ENCODE data around the gene KCND3. TPM values are rescaled to one million over a fixed set of nuclear protein-coding genes. Genes with fewer than 3 reads are reported as not detected.

Gene KCND3
- total RNA-seq, 4 donors from 2014 or later = 1.8 to 5.3 (median 4.2) TPM

GRCh38 chr1:111737216-111738132 is 252.0 kb downstream of the KCND3 start:
- Histone ChIP-seq H3K4me3 (replicated peaks in 1 of 3) (peak overlapping the region in 1 of 3 donors; percentile 64), H3K27ac (peak overlapping the region in 2 of 3 donors; percentile 96 to 97), H3K36me3 (no peaks in the 10 kb centered on the region), H3K9me3 (no peaks in the 10 kb centered on the region), H3K4me1 (peaks cover 9 to 39% of the 10 kb centered on the region in 2 donors), H3K27me3 (no peaks in the 10 kb centered on the region)
- no peak for DNase-seq
- intact Hi-C loops (cut with DNase I) = no loop called here
- 59 to 67% methylated on average over 8 of the region's 8 CpGs for WGBS, 2 donors
- no peak for TF ChIP-seq POLR2A (IDR thresholded peaks at IDR 0.05)
- TF ChIP-seq, protein P1, sequence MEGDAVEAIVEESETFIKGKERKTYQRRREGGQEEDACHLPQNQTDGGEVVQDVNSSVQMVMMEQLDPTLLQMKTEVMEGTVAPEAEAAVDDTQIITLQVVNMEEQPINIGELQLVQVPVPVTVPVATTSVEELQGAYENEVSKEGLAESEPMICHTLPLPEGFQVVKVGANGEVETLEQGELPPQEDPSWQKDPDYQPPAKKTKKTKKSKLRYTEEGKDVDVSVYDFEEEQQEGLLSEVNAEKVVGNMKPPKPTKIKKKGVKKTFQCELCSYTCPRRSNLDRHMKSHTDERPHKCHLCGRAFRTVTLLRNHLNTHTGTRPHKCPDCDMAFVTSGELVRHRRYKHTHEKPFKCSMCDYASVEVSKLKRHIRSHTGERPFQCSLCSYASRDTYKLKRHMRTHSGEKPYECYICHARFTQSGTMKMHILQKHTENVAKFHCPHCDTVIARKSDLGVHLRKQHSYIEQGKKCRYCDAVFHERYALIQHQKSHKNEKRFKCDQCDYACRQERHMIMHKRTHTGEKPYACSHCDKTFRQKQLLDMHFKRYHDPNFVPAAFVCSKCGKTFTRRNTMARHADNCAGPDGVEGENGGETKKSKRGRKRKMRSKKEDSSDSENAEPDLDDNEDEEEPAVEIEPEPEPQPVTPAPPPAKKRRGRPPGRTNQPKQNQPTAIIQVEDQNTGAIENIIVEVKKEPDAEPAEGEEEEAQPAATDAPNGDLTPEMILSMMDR (IDR thresholded peaks at IDR 0.05) = no peak

DNA sequence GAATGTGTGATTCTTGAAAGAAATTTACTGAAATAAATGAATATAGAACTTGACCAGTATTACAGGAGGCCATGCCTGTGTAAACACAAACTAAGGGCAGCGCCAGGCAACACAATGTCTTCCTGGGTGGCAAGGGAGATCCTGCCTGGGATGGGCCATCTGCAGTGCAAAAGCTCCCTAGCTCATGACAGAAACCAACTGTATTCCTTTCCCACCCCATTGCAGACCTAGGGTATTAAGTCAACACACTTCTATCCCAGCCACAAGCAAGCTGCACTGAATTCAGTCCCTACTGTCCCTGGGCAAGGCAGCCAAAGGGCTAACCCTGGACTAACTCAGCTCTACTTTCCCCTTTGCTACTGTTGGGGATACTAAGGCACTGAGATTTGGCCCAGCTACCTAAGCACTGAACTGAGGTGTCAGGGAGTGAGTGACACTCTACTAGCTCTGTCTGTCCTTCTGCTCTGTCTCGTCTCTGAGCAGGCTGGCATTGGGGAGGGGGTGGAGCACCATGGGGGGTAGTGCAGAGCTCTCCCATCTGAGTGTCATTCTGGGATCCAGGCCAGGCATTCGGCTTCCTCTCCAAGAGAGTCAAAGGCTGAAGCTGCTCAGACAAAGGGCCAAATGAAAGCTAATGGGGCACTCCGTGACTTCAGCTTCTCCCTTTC is 252.8 kb downstream of the KCND3 start:
- Histone ChIP-seq H3K4me3 (replicated peaks in 1 of 3) (no peak overlapping the region), H3K27me3 (no peaks in the 10 kb centered on the region), H3K9me3 (no peaks in the 10 kb centered on the region), H3K27ac (no peak overlapping the region), H3K4me1 (peaks cover 9 to 39% of the 10 kb centered on the region in 2 donors), H3K36me3 (no peaks in the 10 kb centered on the region)
- 45 to 67% methylated on average over 4 of the region's 4 CpGs for WGBS, 2 donors
- TF ChIP-seq, protein P1 (IDR thresholded peaks at IDR 0.05) = no peak
- no peak for TF ChIP-seq POLR2A (IDR thresholded peaks at IDR 0.05)
- DNase-seq = peak in 1 of 2 donors; percentile 20
- intact Hi-C loops (cut with DNase I) = no loop called here

GRCh38 chr1:111735858-111736544 is 253.5 kb downstream of the KCND3 start:
- DNase-seq = no peak
- Histone ChIP-seq H3K4me3 (replicated peaks in 1 of 3) (no peak overlapping the region), H3K4me1 (peaks cover 9 to 39% of the 10 kb centered on the region in 2 donors), H3K36me3 (no peaks in the 10 kb centered on the region), H3K27me3 (no peaks in the 10 kb centered on the region), H3K9me3 (no peaks in the 10 kb centered on the region), H3K27ac (no peak overlapping the region)
- TF ChIP-seq, protein P1 (IDR thresholded peaks at IDR 0.05) = no peak
- no peak for TF ChIP-seq POLR2A (IDR thresholded peaks at IDR 0.05)
- WGBS, 2 donors = 83 to 84% methylated on average over 8 of the region's 8 CpGs
- intact Hi-C loops (cut with DNase I) = no loop called here

DNA sequence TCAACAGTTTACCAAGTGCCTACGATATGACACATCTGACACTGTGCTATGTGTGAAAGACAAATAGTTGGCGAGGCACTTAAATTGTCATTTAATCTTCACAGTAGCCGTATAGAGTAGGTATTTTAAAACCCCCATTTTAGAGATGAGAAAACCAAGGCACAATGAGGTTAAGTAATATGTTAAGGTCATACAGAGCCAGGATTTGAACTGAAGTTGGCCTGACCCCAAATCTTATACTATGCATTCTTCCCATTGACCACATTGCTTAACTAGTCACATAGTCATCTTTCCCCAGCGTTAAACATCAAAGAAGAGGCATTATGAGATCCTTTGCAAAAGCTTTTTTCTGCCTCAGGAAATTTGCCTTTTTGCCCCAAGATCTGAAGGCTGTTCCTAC is 254.1 kb downstream of the KCND3 start:
- 90 to 96% methylated on average over 4 of the region's 4 CpGs for WGBS, 2 donors

More for the DNA sequence above, 254.1 kb downstream of the KCND3 start:
- no peak for DNase-seq
- intact Hi-C loops (cut with DNase I) = no loop called here
- no peaks in the 10 kb centered on the region for H3K27me3 ChIP-seq
- no peak overlapping the region for H3K4me3 ChIP-seq (replicated peaks in 1 of 3)
- no peaks in the 10 kb centered on the region for H3K36me3 ChIP-seq
- H3K27ac ChIP-seq = no peak overlapping the region
- H3K4me1 ChIP-seq = peaks cover 6 to 36% of the 10 kb centered on the region in 2 donors
- no peak for TF ChIP-seq POLR2A (IDR thresholded peaks at IDR 0.05)
- TF ChIP-seq, protein P1 (IDR thresholded peaks at IDR 0.05) = no peak
- no peaks in the 10 kb centered on the region for H3K9me3 ChIP-seq

Data from thyroid gland (tissue), 4 donors.